HCT116 (cell line): ENCODE results near the gene ATP6V1A. TPM values are rescaled to one million over a fixed set of nuclear protein-coding genes. Genes with fewer than 3 reads are reported as not detected.

Experiments
- ATAC-seq: fragments of 200-7000 bp; cut with Tn5 transposase; 2 replicates; pipeline ENCODE4 v1.9.1; 2020; ENCODE audit warnings: mild to moderate bottlenecking, moderate library complexity
- BruUV-seq: library from RNA; stranded (reverse); fragments of 400-500 nt; replicated peaks from 2 replicates; lab custom pipeline; 2021; lab: Mats Ljungman, UMichigan
- CTCF ChIA-PET: fragments of 300-600 bp; sonication (Branson Sonifier 250); formaldehyde crosslinking; loops from one replicate; lab custom pipeline; 2021; ENCODE audit warnings: antibody characterized with exemption; lab: Charles Lee
- POLR2A ChIA-PET: fragments of 300-600, 350-600 bp; sonication (Branson Sonifier 250); formaldehyde crosslinking; loops from one replicate; lab custom pipeline; 2021; ENCODE audit warnings: antibody characterized with exemption; lab: Charles Lee
- RAD21 ChIA-PET, 2 experiments: fragments of 300-600 bp; sonication (Branson Sonifier 250); formaldehyde crosslinking; loops; one replicate each; lab custom pipeline; 2023; ENCODE audit warnings: low total read pairs in 2 of 2; ENCODE audit not compliant: uncharacterized antibody in 2 of 2, unreplicated experiment in 2 of 2, low non-redundant PET in 1 of 2; lab: Charles Lee
- DNase-seq: peaks from one replicate; pipeline ENCODE4 v3.0.0-alpha.2; 2010; ENCODE audit warnings: low read depth, low spot score
- H2AFZ ChIP-seq: fragments of 200-600 bp; shearing (Covaris generic), sonication (generic); 2 replicates; pipeline ENCODE4 v1.6.1; 2017; ENCODE audit warnings: low read depth, mixed run types, mixed read lengths, antibody characterized with exemption, low read length; ENCODE audit not compliant: poor library complexity, severe bottlenecking
- H3K27ac ChIP-seq: 2 replicates; pipeline ENCODE4 v1.5.1; 2012; ENCODE audit warnings: low read depth, low read length
- H3K27me3 ChIP-seq: fragments of 200-600 bp; sonication (generic); 2 replicates; pipeline ENCODE4 v1.6.1; 2016; ENCODE audit warnings: mixed run types, low read length, mixed read lengths; ENCODE audit not compliant: insufficient read depth
- H3K36me3 ChIP-seq, 2 experiments: fragments of 200-500 bp in 1 of 2; fragments of 200-600 bp in 1 of 2; sonication (Bioruptor generic) in 1 of 2; sonication (generic) in 1 of 2; 2 replicates each; pipeline versions ENCODE4 v1.5.1 to v1.6.1; 2014 to 2016; ENCODE audit warnings: low read length in 2 of 2, inconsistent platforms in 1 of 2, mixed read lengths in 1 of 2, mixed run types in 1 of 2; ENCODE audit not compliant: insufficient read depth in 2 of 2, control insufficient read depth in 1 of 2
- H3K4me1 ChIP-seq, 2 experiments: fragments of 200-600 bp in 1 of 2; sonication (generic) in 1 of 2; 2 replicates each; pipeline versions ENCODE4 v1.5.1 to v1.6.1; 2012 to 2017; ENCODE audit warnings: low read length in 2 of 2, inconsistent platforms in 1 of 2, mild to moderate bottlenecking in 1 of 2, mixed read lengths in 1 of 2, mixed run types in 1 of 2, moderate library complexity in 1 of 2; ENCODE audit not compliant: insufficient read depth in 2 of 2, control insufficient read depth in 1 of 2
- H3K4me2 ChIP-seq: fragments of 200-600 bp; sonication (generic); 2 replicates; pipeline ENCODE4 v1.6.1; 2017; ENCODE audit warnings: mixed run types, low read length, mixed read lengths
- H3K4me3 ChIP-seq, 2 experiments: fragments of 200-600 bp in 1 of 2; sonication (generic) in 1 of 2; replicated peaks in 1 of 2; 2 replicates each; pipeline ENCODE4 v1.5.1; 2011 to 2016; ENCODE audit warnings: low read length in 2 of 2, control low read depth in 1 of 2, low read depth in 1 of 2, mild to moderate bottlenecking in 1 of 2, mixed read lengths in 1 of 2, mixed run types in 1 of 2
- H3K79me2 ChIP-seq: fragments of 200-600 bp; sonication (generic); 2 replicates; pipeline ENCODE4 v1.6.1; 2017; ENCODE audit warnings: mild to moderate bottlenecking, mixed run types, low read length, moderate library complexity, mixed read lengths; ENCODE audit not compliant: insufficient read depth
- H3K9ac ChIP-seq: fragments of 200-600 bp; sonication (generic); 2 replicates; pipeline ENCODE4 v1.6.1; 2016; ENCODE audit warnings: low read length, mixed read lengths
- H3K9me2 ChIP-seq: fragments of 200-600 bp; sonication (generic), shearing (Covaris generic); 2 replicates; pipeline ENCODE4 v1.6.1; 2017; ENCODE audit warnings: mixed run types, mild to moderate bottlenecking, moderate library complexity; ENCODE audit not compliant: insufficient read depth
- H3K9me3 ChIP-seq, 2 experiments: fragments of 200-500 bp in 1 of 2; fragments of 200-600 bp in 1 of 2; sonication (Bioruptor generic) in 1 of 2; sonication (generic) in 1 of 2; 2 replicates each; pipeline ENCODE4 v1.6.1; 2014 to 2017; ENCODE audit warnings: low read length in 2 of 2, mixed read lengths in 2 of 2, inconsistent platforms in 1 of 2, low read depth in 1 of 2, mild to moderate bottlenecking in 1 of 2, mixed run types in 1 of 2, moderate library complexity in 1 of 2; ENCODE audit not compliant: control insufficient read depth in 1 of 2, insufficient read depth in 1 of 2
- H4K20me1 ChIP-seq: fragments of 200-600 bp; sonication (generic), shearing (Covaris generic); 2 replicates; pipeline ENCODE4 v1.6.1; 2017; ENCODE audit warnings: mixed run types, mild to moderate bottlenecking, moderate library complexity; ENCODE audit not compliant: insufficient read depth
- CBX3 ChIP-seq: IDR thresholded peaks from 2 replicates; pipeline ENCODE4 v1.6.1; 2012; ENCODE audit warnings: low read depth
- CEBPB ChIP-seq: IDR thresholded peaks from 2 replicates; pipeline ENCODE4 v1.6.1; 2012; ENCODE audit warnings: low read depth
- EZH2 ChIP-seq: fragments of 200-600 bp; sonication (generic); IDR thresholded peaks from 2 replicates; pipeline ENCODE4 v1.6.1; 2017; ENCODE audit warnings: antibody characterized with exemption, mixed run types
- FOSL1 ChIP-seq: IDR thresholded peaks from 2 replicates; pipeline ENCODE4 v1.6.1; 2012; ENCODE audit warnings: low read depth
- JUND ChIP-seq: IDR thresholded peaks from 2 replicates; pipeline ENCODE4 v1.6.1; 2012
- POLR2A ChIP-seq: IDR thresholded peaks from 2 replicates; pipeline ENCODE4 v1.7.0; 2011; ENCODE audit warnings: borderline replicate concordance; ENCODE audit not compliant: insufficient read depth, insufficient read length; ENCODE audit errors: extremely low read depth
- POLR2AphosphoS5 ChIP-seq: IDR thresholded peaks from 2 replicates; pipeline ENCODE4 v1.6.1; 2011; ENCODE audit warnings: mild to moderate bottlenecking, low read depth, low read length, moderate library complexity
- RAD21 ChIP-seq: IDR thresholded peaks from 2 replicates; pipeline ENCODE4 v1.6.1; 2012; ENCODE audit warnings: low read depth, mild to moderate bottlenecking
- REST ChIP-seq: IDR thresholded peaks from 2 replicates; pipeline ENCODE4 v1.6.1; 2012; ENCODE audit warnings: low read depth
- SIN3A ChIP-seq: IDR thresholded peaks from 2 replicates; pipeline ENCODE4 v1.6.1; 2012; ENCODE audit warnings: low read depth
- SP1 ChIP-seq: IDR thresholded peaks from 2 replicates; pipeline ENCODE4 v1.6.1; 2012; ENCODE audit warnings: low read depth
- TCF7L2 ChIP-seq: IDR thresholded peaks from 2 replicates; pipeline ENCODE4 v1.7.0; 2011; ENCODE audit warnings: borderline replicate concordance, inconsistent platforms; ENCODE audit not compliant: insufficient read depth, insufficient read length; ENCODE audit errors: extremely low read depth
- YY1 ChIP-seq: IDR thresholded peaks from 2 replicates; pipeline ENCODE4 v1.6.1; 2011; ENCODE audit warnings: low read length, low read depth, moderate library complexity, mild to moderate bottlenecking; ENCODE audit not compliant: insufficient replicate concordance; ENCODE audit errors: extremely low read depth
- ZBTB33 ChIP-seq: IDR thresholded peaks from 2 replicates; pipeline ENCODE4 v1.6.1; 2011; ENCODE audit warnings: mild to moderate bottlenecking, low read length, moderate library complexity; ENCODE audit not compliant: insufficient replicate concordance; ENCODE audit errors: extremely low read depth
- ZFX ChIP-seq: fragments of 450-650 bp; IDR thresholded peaks from 2 replicates; pipeline ENCODE4 v1.6.1; 2017
- intact Hi-C: fragments of 100-400 bp; cut with micrococcal nuclease; formaldehyde crosslinking; loops from 2 replicates; pipeline ENCODE4 v1.10.0; 2022
- total RNA-seq: library from RNA; stranded (reverse); gene quantifications from one replicate; pipeline ENCODE4 v1.2.1, GENCODE V29; 2021; ENCODE audit not compliant: unreplicated experiment
- TF ChIP-seq, protein P1 (sequence below): IDR thresholded peaks from 2 replicates; pipeline ENCODE4 v1.6.1; 2012

The ATP6V1A gene
- total RNA-seq, 1 experiment from 2014 or later = 54.7 TPM

GRCh38 chr3:113744941-113745755, 1.7 kb upstream of the ATP6V1A start (continued):
- TF ChIP-seq RAD21 (peak; percentile 68), CEBPB (no peak), POLR2AphosphoS5 (peak; percentile 47), TCF7L2 (no peak), SIN3A (no peak)

DNA sequence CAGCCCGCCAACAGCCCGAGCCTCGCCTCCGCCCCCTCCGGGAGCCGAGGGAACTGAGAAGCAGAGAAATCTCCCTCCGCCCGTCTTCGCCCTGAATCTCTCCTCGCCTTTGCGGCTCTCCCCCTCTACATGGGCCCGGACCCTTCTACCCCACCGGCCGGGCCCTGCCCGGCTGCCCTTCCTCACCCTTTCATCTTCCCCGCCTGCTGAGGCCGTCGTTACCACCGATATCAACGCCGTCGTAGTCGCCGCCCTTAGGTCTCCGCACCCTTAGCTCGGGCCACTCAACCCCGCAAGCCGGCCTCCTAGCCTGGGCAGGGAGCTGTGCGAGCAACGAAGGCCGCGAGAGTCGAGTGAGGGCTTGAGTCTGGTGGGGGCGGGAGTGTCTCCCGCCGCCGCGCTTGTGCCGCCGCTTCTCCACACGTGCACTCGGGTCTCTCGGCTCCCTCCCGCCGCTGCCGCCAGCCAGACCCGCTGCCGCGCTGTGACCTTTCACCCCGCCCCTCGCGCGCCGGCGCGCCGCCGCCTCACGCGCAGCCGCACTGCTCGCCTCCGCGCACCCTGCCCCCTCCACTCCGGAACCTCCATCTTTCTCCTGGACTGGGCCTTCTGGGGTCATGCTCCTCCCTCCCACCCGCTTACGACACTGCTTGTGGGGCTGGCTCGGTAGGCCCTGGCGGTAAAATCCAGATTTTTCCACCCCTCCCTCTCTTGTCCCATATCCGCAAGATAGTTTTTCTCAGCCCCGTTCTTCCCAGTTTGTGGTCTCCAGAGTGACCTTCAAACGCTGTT, 883 bp upstream of the ATP6V1A start, which contains the start of gene NAA50:
TSS of gene NAA50 (minus strand) at position 494 of the 792 bp plus-strand sequence. CDS start at position 194, 300 bp downstream.
- Histone ChIP-seq H4K20me1 (peaks cover 32% of the 10 kb centered on the region; the same call in 1 of the 2 replicates), H3K27ac (peak within 1 kb of the TSS; percentile 95), H3K4me2 (peak within 1 kb of the TSS; percentile 90), H3K9me3 (no peaks in the 10 kb centered on the region), H3K27me3 (no peaks in the 10 kb centered on the region), H3K9ac (peak within 1 kb of the TSS; percentile 99), H3K4me1 (peaks cover 6 to 23% of the 10 kb centered on the region in 2 experiments; a peak in 3 of 4 replicates), H3K79me2 (peaks cover 81% of the 10 kb centered on the region), H3K36me3 (peaks cover 2 to 18% of the 10 kb centered on the region in 2 experiments; a peak in 1 of 4 replicates), H3K9me2 (no peaks in the 10 kb centered on the region), H2AFZ (peak within 1 kb of the TSS; percentile 98), H3K4me3 (peak within 1 kb of the TSS; percentile 93)
- no TSS peak for BruUV-seq
- ChIA-PET CTCF (interaction anchor here (0.5 to 2.0 kb wide), 8 partner anchors 10 to 682 kb away, joined by 3 to 29 read pairs (median 3); no protein-coding TSS in a partner anchor), POLR2A (interaction anchor here (0.7 to 2.7 kb wide), 5 partner anchors 9 to 79 kb away, joined by 3 to 7 read pairs (median 3); no protein-coding TSS in a partner anchor), RAD21 (no interaction called here)
- intact Hi-C loops = loop anchor here (2.0 kb wide), 1 partner anchor 251 kb away; no protein-coding TSS in a partner anchor
- DNase-seq = peak; percentile 73
- ATAC-seq = peak; percentile 78
- TF ChIP-seq POLR2A (no peak), CBX3 (0 out of 2 replicates have a peak, but pooled peaks have one; percentile 13), FOSL1 (no peak), JUND (no peak), SP1 (no peak), YY1 (peak; percentile 88), REST (no peak), ZFX (peak; percentile 78), TCF7L2 (peak; percentile 71), SIN3A (no peak), EZH2 (no peak), RAD21 (no peak), ZBTB33 (no peak), POLR2AphosphoS5 (peak; percentile 84)
- TF ChIP-seq, protein P1, sequence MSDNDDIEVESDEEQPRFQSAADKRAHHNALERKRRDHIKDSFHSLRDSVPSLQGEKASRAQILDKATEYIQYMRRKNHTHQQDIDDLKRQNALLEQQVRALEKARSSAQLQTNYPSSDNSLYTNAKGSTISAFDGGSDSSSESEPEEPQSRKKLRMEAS = peak; percentile 15; the same call in 1 of the 2 replicates
